Choroid plexus epithelial cell (primary cell): ENCODE measurements around the gene CCNJ.

Source experiments
- DNase-seq: peaks from one replicate; pipeline ENCODE4 v3.0.0-alpha.2; 2010; ENCODE audit warnings: low read depth
- H3K4me3 ChIP-seq: 2 replicates; pipeline ENCODE4 v1.5.1; 2011; ENCODE audit warnings: low read depth, mild to moderate bottlenecking, control low read depth, low read length, moderate library complexity
- CTCF ChIP-seq: conservative IDR thresholded peaks from 2 replicates; pipeline ENCODE4 v1.5.1; 2011; ENCODE audit warnings: low read depth, mild to moderate bottlenecking, control low read depth, inconsistent platforms, low read length, moderate library complexity

CCNJ gene

GRCh38 chr10:96022739-96023138, 20.6 kb upstream of the CCNJ start:
- DNase-seq = no peak
- TF ChIP-seq CTCF = no peak
- H3K4me3 ChIP-seq = no peak overlapping the region

- no peak for DNase-seq
- TF ChIP-seq CTCF = no peak
- no peak overlapping the region for H3K4me3 ChIP-seq
Observed at GRCh38 chr10:96023168-96023567, 20.2 kb upstream of the CCNJ start.

DNA sequence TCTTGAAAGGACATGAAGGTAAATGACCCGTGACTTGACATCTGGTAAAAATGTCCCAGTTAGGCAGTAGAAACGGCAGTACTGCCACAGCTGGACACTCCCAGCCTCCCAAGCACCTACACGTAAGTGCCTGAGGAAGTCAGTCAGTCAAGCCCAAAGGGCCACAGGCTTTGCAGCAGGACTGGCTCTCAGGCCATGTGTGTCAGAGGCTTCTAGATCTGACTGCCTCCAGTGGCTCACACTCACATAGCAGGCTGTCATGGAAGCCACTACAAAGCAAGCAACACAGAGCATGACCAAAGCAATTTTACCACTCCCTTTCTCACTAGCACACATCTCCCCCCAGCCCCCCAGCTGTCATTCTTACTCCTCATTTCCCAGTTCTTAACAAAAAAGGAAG, 17.8 kb upstream of the CCNJ start:
- peak; percentile 39 for TF ChIP-seq CTCF
- peak; percentile 35 for DNase-seq
- H3K4me3 ChIP-seq = no peak overlapping the region

- DNase-seq = no peak
- TF ChIP-seq CTCF = no peak
- H3K4me3 ChIP-seq = no peak overlapping the region
Observed at GRCh38 chr10:96034625-96035024, 8.8 kb upstream of the CCNJ start.

GRCh38 chr10:96038476-96039387, 4.7 kb upstream of the CCNJ start:
- H3K4me3 ChIP-seq = no peak overlapping the region
- no peak for DNase-seq
- no peak for TF ChIP-seq CTCF

- TF ChIP-seq CTCF = no peak
- no peak for DNase-seq
- H3K4me3 ChIP-seq = no peak overlapping the region
Observed at GRCh38 chr10:96041146-96041545, 2.2 kb upstream of the CCNJ start.
